GM23248 (cell line): ENCODE results near the gene TMEM219. TPM values are rescaled to one million over a fixed set of nuclear protein-coding genes. Genes with fewer than 3 reads are reported as not detected.
"Not testable (repeated sequence)": the region's sequence is repeated elsewhere in the genome, so short reads cannot be mapped to it uniquely, and the experiment has no call there.

ENCODE experiments used
- DNase-seq: peaks from one replicate; pipeline ENCODE4 v3.0.0-alpha.2; 2015
- H2AFZ ChIP-seq: fragments of 200-600 bp; sonication (generic); 2 replicates; pipeline ENCODE4 v1.6.1; 2016; ENCODE audit warnings: antibody characterized with exemption
- H3F3A ChIP-seq: fragments of 200-600 bp; sonication (generic); 2 replicates; pipeline ENCODE4 v1.6.1; 2016; ENCODE audit warnings: mild to moderate bottlenecking, antibody characterized with exemption, mixed run types; ENCODE audit not compliant: insufficient read depth
- H3K27ac ChIP-seq: fragments of 200-600 bp; sonication (generic); 2 replicates; pipeline ENCODE4 v1.5.1; 2016; ENCODE audit warnings: mild to moderate bottlenecking
- H3K27me3 ChIP-seq: fragments of 200-600 bp; sonication (generic); replicated peaks from 2 replicates; pipeline ENCODE4 v1.6.1; 2016; ENCODE audit warnings: mild to moderate bottlenecking; ENCODE audit not compliant: insufficient read depth
- H3K36me3 ChIP-seq: fragments of 200-600 bp; sonication (generic); 2 replicates; pipeline ENCODE4 v1.6.1; 2016; ENCODE audit warnings: low read depth, mild to moderate bottlenecking
- H3K4me1 ChIP-seq: fragments of 200-600 bp; sonication (generic); 2 replicates; pipeline ENCODE4 v1.6.1; 2016; ENCODE audit warnings: mild to moderate bottlenecking; ENCODE audit not compliant: insufficient read depth
- H3K4me2 ChIP-seq: fragments of 200-600 bp; sonication (generic); one replicate; pipeline ENCODE4 v1.6.1; 2016; ENCODE audit warnings: mild to moderate bottlenecking; ENCODE audit not compliant: unreplicated experiment
- H3K4me3 ChIP-seq: fragments of 200-600 bp; sonication (generic); 2 replicates; pipeline ENCODE4 v1.5.1; 2016; ENCODE audit warnings: mild to moderate bottlenecking
- H3K79me2 ChIP-seq: fragments of 200-600 bp; sonication (generic); 2 replicates; pipeline ENCODE4 v1.6.1; 2016; ENCODE audit warnings: mild to moderate bottlenecking; ENCODE audit not compliant: insufficient read depth
- H3K9ac ChIP-seq: fragments of 200-600 bp; sonication (generic); 2 replicates; pipeline ENCODE4 v1.6.1; 2016; ENCODE audit warnings: mild to moderate bottlenecking
- H3K9me2 ChIP-seq: fragments of 200-600 bp; sonication (generic); 2 replicates; pipeline ENCODE4 v1.6.1; 2016; ENCODE audit warnings: mixed run types, mild to moderate bottlenecking, moderate library complexity; ENCODE audit not compliant: insufficient read depth
- H3K9me3 ChIP-seq: fragments of 200-600 bp; sonication (generic); one replicate; pipeline ENCODE4 v1.6.1; 2017; ENCODE audit warnings: low read depth
- H4K20me1 ChIP-seq: fragments of 200-600 bp; sonication (generic); 2 replicates; pipeline ENCODE4 v1.6.0; 2016; ENCODE audit not compliant: insufficient read depth
- EZH2 ChIP-seq: fragments of 200-600 bp; sonication (generic); IDR thresholded peaks from 2 replicates; pipeline ENCODE4 v1.6.1; 2018; ENCODE audit warnings: antibody characterized with exemption, mild to moderate bottlenecking; ENCODE audit not compliant: insufficient read depth, poor library complexity, severe bottlenecking
- EZH2phosphoT487 ChIP-seq: fragments of 200-600 bp; sonication (generic); IDR thresholded peaks from 2 replicates; pipeline ENCODE4 v1.6.1; 2018; ENCODE audit warnings: antibody characterized with exemption, moderate library complexity, mild to moderate bottlenecking, low read depth; ENCODE audit not compliant: insufficient read depth
- WGBS, 2 experiments: methylation state at CpG; one replicate each; pipeline ENCODE4 v1.1.6; 2015 to 2017; ENCODE audit warnings: low lambda C conversion rate in 2 of 2, low coverage in 1 of 2; ENCODE audit errors: missing lambda C conversion rate in 2 of 2; 5-methylcytosine and 5-hydroxymethylcytosine counted together
- in situ Hi-C: fragments of 300-500 bp; cut with MboI; formaldehyde crosslinking; loops from 2 replicates; pipeline ENCODE4 v1.15.0; 2020
- polyA plus RNA-seq: library from polyadenylated mRNA; unstranded; fragments of >200 nt; fragmentation: Nextera tagmentation; extraction: Ambion mirVana; gene quantifications from 2 replicates; pipeline ENCODE4 v1.2.1, GENCODE V29; 2016
- total RNA-seq: library from RNA; depleted of rRNA; stranded (reverse); fragments of >200 nt; shearing (Covaris generic); gene quantifications from 2 replicates; pipeline ENCODE4 v1.2.3, GENCODE V29; 2014

Gene TMEM219
- total and polyA plus RNA-seq, 2 experiments from 2014 or later: 124 to 162 TPM

- in situ Hi-C loops: loop anchor here (10.0 kb wide), 1 partner anchor 196 kb away; the partner anchor contains the start of genes PAGR1 and PRRT2
- no peak within 1 kb of the TSS for H2AFZ ChIP-seq
- no peaks in the 10 kb centered on the region for H3K4me1 ChIP-seq
- H3K27ac ChIP-seq: no peak within 1 kb of the TSS
- no peaks in the 10 kb centered on the region for H4K20me1 ChIP-seq
- peak; percentile 43 for DNase-seq
- peaks cover 15% of the 10 kb centered on the region; the same call in 1 of the 2 replicates for H3K27me3 ChIP-seq
- no peaks in the 10 kb centered on the region for H3K9me2 ChIP-seq
- H3F3A ChIP-seq: no peaks in the 10 kb centered on the region
- peak within 1 kb of the TSS; percentile 70 for H3K4me2 ChIP-seq
- H3K36me3 ChIP-seq: no peaks in the 10 kb centered on the region
- H3K4me3 ChIP-seq: peak within 1 kb of the TSS; percentile 50
- no peak within 1 kb of the TSS for H3K9ac ChIP-seq
- no peaks in the 10 kb centered on the region for H3K9me3 ChIP-seq
- no peaks in the 10 kb centered on the region for H3K79me2 ChIP-seq
- WGBS, 2 experiments: 2% methylated on average over 42 to 85 of the region's 99 CpGs
- TF ChIP-seq EZH2phosphoT487: no peak
- TF ChIP-seq EZH2: no peak
Measured at GRCh38 chr16:30010844-30011713, 49.2 kb downstream of the TMEM219 start, which contains the start of gene DOC2A. Gene DOC2A, minus strand, starts transcription at chr16:30011027. Its CDS starts 805 bp downstream, at chr16:30010222.

- WGBS, 2 experiments: 16 to 18% methylated on average over 27 to 31 of the region's 31 CpGs
Measured at GRCh38 chr16:30011714-30012504, 50.0 kb downstream of the TMEM219 start.

GRCh38 chr16:30012598-30012997, 50.7 kb downstream of the TMEM219 start:
- H4K20me1 ChIP-seq, H3K9me3 ChIP-seq, H3K4me2 ChIP-seq, H3K4me1 ChIP-seq, H3K79me2 ChIP-seq, H3F3A ChIP-seq, DNase-seq, H3K27ac ChIP-seq, H3K36me3 ChIP-seq, H3K4me3 ChIP-seq, H3K9ac ChIP-seq, H3K9me2 ChIP-seq, H2AFZ ChIP-seq: not testable (repeated sequence)
- in situ Hi-C loops: loop anchor here (10.0 kb wide), 1 partner anchor 198 kb away; the partner anchor contains the start of genes PAGR1 and PRRT2
- peaks cover 15% of the 10 kb centered on the region; the same call in 1 of the 2 replicates for H3K27me3 ChIP-seq
- 76 to 81% methylated on average over 13 to 14 of the region's 14 CpGs for WGBS, 2 experiments

More at GRCh38 chr16:30011714-30012504, 50.0 kb downstream of the TMEM219 start:
- no peaks in the 10 kb centered on the region for H3K79me2 ChIP-seq
- no peak overlapping the region for H3K9ac ChIP-seq
- TF ChIP-seq EZH2phosphoT487 (no peak), EZH2 (no peak)
- no peaks in the 10 kb centered on the region for H3K36me3 ChIP-seq
- peaks cover 15% of the 10 kb centered on the region; the same call in 1 of the 2 replicates for H3K27me3 ChIP-seq
- no peaks in the 10 kb centered on the region for H3K4me1 ChIP-seq
- no peaks in the 10 kb centered on the region for H3K9me3 ChIP-seq
- peak; percentile 35 for DNase-seq
- no peak overlapping the region for H3K4me3 ChIP-seq
- H3F3A ChIP-seq: no peaks in the 10 kb centered on the region
- H4K20me1 ChIP-seq: no peaks in the 10 kb centered on the region
- H3K4me2 ChIP-seq: no peak overlapping the region
- in situ Hi-C loops: loop anchor here (10.0 kb wide), 1 partner anchor 197 kb away; the partner anchor contains the start of genes PAGR1 and PRRT2
- H2AFZ ChIP-seq: no peak overlapping the region
- H3K27ac ChIP-seq: no peak overlapping the region
- no peaks in the 10 kb centered on the region for H3K9me2 ChIP-seq

GRCh38 chr16:30015450-30015849, 53.6 kb downstream of the TMEM219 start:
- not testable (repeated sequence) for DNase-seq, H3K27ac ChIP-seq, H3K4me2 ChIP-seq, H3F3A ChIP-seq, H3K27me3 ChIP-seq, H3K9me3 ChIP-seq, H4K20me1 ChIP-seq, H3K4me3 ChIP-seq, H2AFZ ChIP-seq, H3K79me2 ChIP-seq, H3K4me1 ChIP-seq, H3K9ac ChIP-seq, H3K36me3 ChIP-seq, H3K9me2 ChIP-seq
- WGBS, 2 experiments: 69 to 78% methylated on average over 7 of the region's 7 CpGs
- in situ Hi-C loops: loop anchor here (10.0 kb wide), 1 partner anchor 201 kb away; the partner anchor contains the start of genes PAGR1 and PRRT2
